A673 (cell line): ENCODE data around the gene WNT7A.

Experiments
- EZH2 ChIP-seq: fragments of 200-600 bp; sonication (generic); IDR thresholded peaks from 2 replicates; pipeline ENCODE4 v1.6.1; 2017; ENCODE audit warnings: borderline replicate concordance, low read depth, mild to moderate bottlenecking, mixed read lengths, antibody characterized with exemption, low read length; ENCODE audit not compliant: poor library complexity, severe bottlenecking
- TF ChIP-seq, protein P1 (sequence below): fragments of 300-800, 200-600 bp; sonication (generic); conservative IDR thresholded peaks from 2 replicates; pipeline ENCODE4 v1.5.1; 2017; ENCODE audit warnings: low read depth, mild to moderate bottlenecking, antibody characterized with exemption, low read length, moderate library complexity, mixed read lengths

GRCh38 chr3:13826672-13827071 is 53.2 kb downstream of the WNT7A start:
- TF ChIP-seq, protein P1, sequence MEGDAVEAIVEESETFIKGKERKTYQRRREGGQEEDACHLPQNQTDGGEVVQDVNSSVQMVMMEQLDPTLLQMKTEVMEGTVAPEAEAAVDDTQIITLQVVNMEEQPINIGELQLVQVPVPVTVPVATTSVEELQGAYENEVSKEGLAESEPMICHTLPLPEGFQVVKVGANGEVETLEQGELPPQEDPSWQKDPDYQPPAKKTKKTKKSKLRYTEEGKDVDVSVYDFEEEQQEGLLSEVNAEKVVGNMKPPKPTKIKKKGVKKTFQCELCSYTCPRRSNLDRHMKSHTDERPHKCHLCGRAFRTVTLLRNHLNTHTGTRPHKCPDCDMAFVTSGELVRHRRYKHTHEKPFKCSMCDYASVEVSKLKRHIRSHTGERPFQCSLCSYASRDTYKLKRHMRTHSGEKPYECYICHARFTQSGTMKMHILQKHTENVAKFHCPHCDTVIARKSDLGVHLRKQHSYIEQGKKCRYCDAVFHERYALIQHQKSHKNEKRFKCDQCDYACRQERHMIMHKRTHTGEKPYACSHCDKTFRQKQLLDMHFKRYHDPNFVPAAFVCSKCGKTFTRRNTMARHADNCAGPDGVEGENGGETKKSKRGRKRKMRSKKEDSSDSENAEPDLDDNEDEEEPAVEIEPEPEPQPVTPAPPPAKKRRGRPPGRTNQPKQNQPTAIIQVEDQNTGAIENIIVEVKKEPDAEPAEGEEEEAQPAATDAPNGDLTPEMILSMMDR = no peak
- no peak for TF ChIP-seq EZH2
